ENCODE measurements around the gene LRRTM4. TPM values are rescaled to one million over a fixed set of nuclear protein-coding genes. Genes with fewer than 3 reads are reported as not detected.
A peak's percentile ranks its signal among the peaks of the same experiment; 100 is the strongest.

The LRRTM4 gene
- total and polyA plus RNA-seq, 8 donors: 0.38 to 3.3 (median 2.0) TPM

GRCh38 chr2:76821731-76822130 is 700.4 kb downstream of the LRRTM4 start:
- H3K4me3 ChIP-seq: no peak overlapping the region
- DNase-seq (no peak), ATAC-seq (no peak)
- no peak for TF ChIP-seq CTCF (IDR thresholded peaks at IDR 0.05)
- no peaks in the 10 kb centered on the region for H3K4me1 ChIP-seq
- H3K27ac ChIP-seq: no peak overlapping the region
- no peaks in the 10 kb centered on the region for H3K9me3 ChIP-seq
- H3K27me3 ChIP-seq: no peaks in the 10 kb centered on the region
- H3K36me3 ChIP-seq: no peaks in the 10 kb centered on the region
- intact Hi-C loops (cut with DNase I): no loop called here

- ATAC-seq: no peak
- intact Hi-C loops (cut with DNase I): no loop called here
- no peaks in the 10 kb centered on the region for H3K4me1 ChIP-seq
- no peaks in the 10 kb centered on the region for H3K36me3 ChIP-seq
- no peaks in the 10 kb centered on the region for H3K9me3 ChIP-seq
- H3K27ac ChIP-seq: no peak overlapping the region
- H3K27me3 ChIP-seq: no peaks in the 10 kb centered on the region
- no peak for TF ChIP-seq CTCF (IDR thresholded peaks at IDR 0.05)
- no peak overlapping the region for H3K4me3 ChIP-seq
- no peak for DNase-seq
These were observed 709.1 kb downstream of the LRRTM4 start for GRCh38 chr2:76813084-76813483.

GRCh38 chr2:76812156-76812555 is 710.0 kb downstream of the LRRTM4 start:
- Histone ChIP-seq H3K4me1 (no peaks in the 10 kb centered on the region), H3K4me3 (no peak overlapping the region), H3K27ac (no peak overlapping the region), H3K27me3 (no peaks in the 10 kb centered on the region), H3K36me3 (no peaks in the 10 kb centered on the region), H3K9me3 (no peaks in the 10 kb centered on the region)
- TF ChIP-seq CTCF (IDR thresholded peaks at IDR 0.05): no peak
- intact Hi-C loops (cut with DNase I): no loop called here
- ATAC-seq (no peak), DNase-seq (no peak)

- DNase-seq (peak in 2 of 4 donors; percentile 34 to 40), ATAC-seq (no peak)
- H3K9me3 ChIP-seq: no peaks in the 10 kb centered on the region
- no peaks in the 10 kb centered on the region for H3K36me3 ChIP-seq
- H3K27me3 ChIP-seq: no peaks in the 10 kb centered on the region
- no peak overlapping the region for H3K4me3 ChIP-seq
- no peaks in the 10 kb centered on the region for H3K4me1 ChIP-seq
- H3K27ac ChIP-seq: no peak overlapping the region
- TF ChIP-seq CTCF (IDR thresholded peaks at IDR 0.05): no peak
- intact Hi-C loops (cut with DNase I): no loop called here
These were observed 713.0 kb downstream of the LRRTM4 start for GRCh38 chr2:76809136-76809535.

- intact Hi-C loops (cut with DNase I): no loop called here
- H3K9me3 ChIP-seq: no peaks in the 10 kb centered on the region
- peak in 2 of 4 donors; percentile 67 to 73 for DNase-seq
- no peak overlapping the region for H3K4me3 ChIP-seq
- H3K4me1 ChIP-seq: no peaks in the 10 kb centered on the region
- no peaks in the 10 kb centered on the region for H3K36me3 ChIP-seq
- no peak for TF ChIP-seq CTCF (IDR thresholded peaks at IDR 0.05)
- ATAC-seq: no peak
- H3K27ac ChIP-seq: no peak overlapping the region
- H3K27me3 ChIP-seq: no peaks in the 10 kb centered on the region
These were observed 713.4 kb downstream of the LRRTM4 start for GRCh38 chr2:76808732-76809131.

Measured in left lung (tissue), 10 donors.